K562 (cell line): ENCODE measurements around the gene NR0B2.

Experiments
- BHLHE40 ChIP-seq: IDR thresholded peaks from 2 replicates; pipeline ENCODE4 v1.6.1; 2011; ENCODE audit warnings: low read length, improper control_type of control experiment
- CREM ChIP-seq: IDR thresholded peaks from 2 replicates; pipeline ENCODE4 v1.6.1; 2014; ENCODE audit warnings: antibody characterized with exemption, low read depth
- FOXA1 ChIP-seq: fragments of 450-650 bp; IDR thresholded peaks from 2 replicates; pipeline ENCODE4 v1.6.1; 2016; ENCODE audit warnings: mild to moderate bottlenecking, borderline replicate concordance
- GABPA ChIP-seq: fragments of 200-800 bp; sonication (Bioruptor generic); conservative IDR thresholded peaks from 2 replicates; pipeline ENCODE4 v1.6.1; 2016; ENCODE audit warnings: low read depth, missing genetic modification characterization, missing compliant biosample characterization
- MTA1 ChIP-seq: fragments of 450-650 bp; IDR thresholded peaks from 2 replicates; pipeline ENCODE4 v1.6.1; 2017; ENCODE audit warnings: borderline replicate concordance
- PHF8 ChIP-seq: fragments of 200-600 bp; sonication (generic); IDR thresholded peaks from 2 replicates; pipeline ENCODE4 v1.6.1; 2012; ENCODE audit warnings: mixed run types, mild to moderate bottlenecking, inconsistent platforms, low read length, moderate library complexity, borderline replicate concordance
- POLR2A ChIP-seq: fragments of 450-650 bp; conservative IDR thresholded peaks from 2 replicates; pipeline ENCODE4 v1.6.1; 2016
- PRPF4 ChIP-seq: fragments of 200-400 bp; formaldehyde crosslinking; IDR thresholded peaks from one replicate; pipeline ENCODE4 v1.6.1; 2017; ENCODE audit warnings: low read length, low read depth, mild to moderate bottlenecking; ENCODE audit not compliant: insufficient read depth, poor library complexity, severe bottlenecking
- TEAD1 ChIP-seq, 2 experiments: fragments of 450-650 bp in 1 of 2; sonication (generic) in 1 of 2; formaldehyde crosslinking; IDR thresholded peaks; 2 replicates each; pipeline versions ENCODE4 v1.4.0 to v1.8.0; 2020 to 2022; ENCODE audit warnings: mild to moderate bottlenecking in 2 of 2, missing genetic modification reagents in 1 of 2
- TF ChIP-seq, protein P1 (sequence below): fragments of 450-650 bp; IDR thresholded peaks from 2 replicates; pipeline ENCODE4 v1.6.1; 2016; ENCODE audit warnings: low read depth
- TF ChIP-seq, protein P2 (sequence below), 3 experiments: IDR thresholded peaks in 2 of 3; conservative IDR thresholded peaks in 1 of 3; 2 replicates each; pipeline ENCODE4 v1.5.1; 2011 to 2012; ENCODE audit warnings: low read length in 3 of 3, mild to moderate bottlenecking in 3 of 3, control low read depth in 2 of 3, improper control_type of control experiment in 1 of 3, inconsistent platforms in 1 of 3, low read depth in 1 of 3, mixed read lengths in 1 of 3, moderate library complexity in 1 of 3; ENCODE audit not compliant: insufficient read depth in 2 of 3

DNA sequence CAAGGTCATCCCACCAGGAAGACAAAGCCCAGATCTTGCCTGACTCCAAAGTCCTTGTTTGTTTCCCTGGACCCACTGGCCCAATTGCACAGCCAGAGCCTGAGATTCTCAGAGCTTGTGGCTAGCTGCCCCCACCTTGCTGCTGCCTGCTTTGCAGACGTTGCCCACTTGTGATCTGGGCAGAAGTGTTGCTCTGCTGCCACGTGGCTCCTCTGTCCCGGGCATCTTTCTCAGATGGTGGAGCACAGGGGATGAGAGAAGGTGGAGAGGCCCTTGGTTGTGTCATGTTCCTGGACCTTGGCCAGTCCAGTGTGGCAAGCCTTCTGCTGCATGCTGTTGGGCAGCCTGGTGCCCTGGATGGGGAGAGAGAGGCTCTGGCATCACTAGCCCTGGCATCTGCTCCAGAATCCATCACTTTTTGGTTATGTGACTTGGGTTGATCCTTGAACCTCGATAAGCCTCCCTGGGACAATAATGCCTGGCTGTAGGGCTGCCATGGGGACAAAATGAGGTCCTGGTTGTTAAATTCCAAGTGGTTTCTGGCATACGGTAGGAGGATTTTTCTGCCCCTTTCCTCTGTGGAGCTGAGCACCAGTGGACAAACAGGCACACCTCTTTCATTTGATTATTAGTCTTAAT, 1.5 kb upstream of the NR0B2 start:
- TF ChIP-seq PRPF4 (no peak), MTA1 (no peak), FOXA1 (no peak), POLR2A (no peak), TEAD1 (CRISPR knock-in tag; IDR thresholded peaks at IDR 0.05) (no peak), BHLHE40 (no peak), PHF8 (no peak), CREM (no peak), GABPA (no peak)
- TF ChIP-seq, protein P1, sequence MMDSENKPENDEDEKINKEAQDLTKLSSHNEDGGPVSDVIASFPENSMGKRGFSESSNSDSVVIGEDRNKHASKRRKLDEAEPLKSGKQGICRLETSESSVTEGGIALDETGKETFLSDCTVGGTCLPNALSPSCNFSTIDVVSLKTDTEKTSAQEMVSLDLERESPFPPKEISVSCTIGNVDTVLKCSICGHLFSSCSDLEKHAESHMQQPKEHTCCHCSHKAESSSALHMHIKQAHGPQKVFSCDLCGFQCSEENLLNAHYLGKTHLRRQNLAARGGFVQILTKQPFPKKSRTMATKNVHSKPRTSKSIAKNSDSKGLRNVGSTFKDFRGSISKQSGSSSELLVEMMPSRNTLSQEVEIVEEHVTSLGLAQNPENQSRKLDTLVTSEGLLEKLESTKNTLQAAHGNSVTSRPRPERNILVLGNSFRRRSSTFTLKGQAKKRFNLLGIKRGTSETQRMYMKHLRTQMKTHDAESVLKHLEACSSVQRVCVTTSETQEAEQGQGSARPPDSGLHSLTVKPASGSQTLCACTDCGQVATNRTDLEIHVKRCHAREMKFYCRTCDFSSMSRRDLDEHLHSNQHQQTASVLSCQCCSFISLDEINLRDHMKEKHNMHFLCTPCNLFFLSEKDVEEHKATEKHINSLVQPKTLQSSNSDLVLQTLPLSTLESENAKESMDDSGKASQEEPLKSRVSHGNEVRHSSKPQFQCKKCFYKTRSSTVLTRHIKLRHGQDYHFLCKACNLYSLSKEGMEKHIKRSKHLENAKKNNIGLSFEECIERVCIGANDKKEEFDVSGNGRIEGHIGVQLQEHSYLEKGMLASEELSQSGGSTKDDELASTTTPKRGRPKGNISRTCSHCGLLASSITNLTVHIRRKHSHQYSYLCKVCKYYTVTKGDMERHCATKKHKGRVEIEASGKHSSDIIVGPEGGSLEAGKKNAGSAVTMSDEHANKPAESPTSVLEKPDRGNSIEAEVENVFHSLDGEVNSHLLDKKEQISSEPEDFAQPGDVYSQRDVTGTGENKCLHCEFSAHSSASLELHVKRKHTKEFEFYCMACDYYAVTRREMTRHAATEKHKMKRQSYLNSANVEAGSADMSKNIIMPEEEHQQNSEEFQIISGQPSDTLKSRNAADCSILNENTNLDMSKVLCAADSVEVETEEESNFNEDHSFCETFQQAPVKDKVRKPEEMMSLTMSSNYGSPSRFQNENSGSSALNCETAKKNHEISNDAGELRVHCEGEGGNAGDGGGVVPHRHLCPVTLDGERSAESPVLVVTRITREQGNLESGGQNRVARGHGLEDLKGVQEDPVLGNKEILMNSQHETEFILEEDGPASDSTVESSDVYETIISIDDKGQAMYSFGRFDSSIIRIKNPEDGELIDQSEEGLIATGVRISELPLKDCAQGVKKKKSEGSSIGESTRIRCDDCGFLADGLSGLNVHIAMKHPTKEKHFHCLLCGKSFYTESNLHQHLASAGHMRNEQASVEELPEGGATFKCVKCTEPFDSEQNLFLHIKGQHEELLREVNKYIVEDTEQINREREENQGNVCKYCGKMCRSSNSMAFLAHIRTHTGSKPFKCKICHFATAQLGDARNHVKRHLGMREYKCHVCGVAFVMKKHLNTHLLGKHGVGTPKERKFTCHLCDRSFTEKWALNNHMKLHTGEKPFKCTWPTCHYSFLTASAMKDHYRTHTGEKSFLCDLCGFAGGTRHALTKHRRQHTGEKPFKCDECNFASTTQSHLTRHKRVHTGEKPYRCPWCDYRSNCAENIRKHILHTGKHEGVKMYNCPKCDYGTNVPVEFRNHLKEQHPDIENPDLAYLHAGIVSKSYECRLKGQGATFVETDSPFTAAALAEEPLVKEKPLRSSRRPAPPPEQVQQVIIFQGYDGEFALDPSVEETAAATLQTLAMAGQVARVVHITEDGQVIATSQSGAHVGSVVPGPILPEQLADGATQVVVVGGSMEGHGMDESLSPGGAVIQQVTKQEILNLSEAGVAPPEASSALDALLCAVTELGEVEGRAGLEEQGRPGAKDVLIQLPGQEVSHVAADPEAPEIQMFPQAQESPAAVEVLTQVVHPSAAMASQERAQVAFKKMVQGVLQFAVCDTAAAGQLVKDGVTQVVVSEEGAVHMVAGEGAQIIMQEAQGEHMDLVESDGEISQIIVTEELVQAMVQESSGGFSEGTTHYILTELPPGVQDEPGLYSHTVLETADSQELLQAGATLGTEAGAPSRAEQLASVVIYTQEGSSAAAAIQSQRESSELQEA: no peak
- TF ChIP-seq, protein P2, sequence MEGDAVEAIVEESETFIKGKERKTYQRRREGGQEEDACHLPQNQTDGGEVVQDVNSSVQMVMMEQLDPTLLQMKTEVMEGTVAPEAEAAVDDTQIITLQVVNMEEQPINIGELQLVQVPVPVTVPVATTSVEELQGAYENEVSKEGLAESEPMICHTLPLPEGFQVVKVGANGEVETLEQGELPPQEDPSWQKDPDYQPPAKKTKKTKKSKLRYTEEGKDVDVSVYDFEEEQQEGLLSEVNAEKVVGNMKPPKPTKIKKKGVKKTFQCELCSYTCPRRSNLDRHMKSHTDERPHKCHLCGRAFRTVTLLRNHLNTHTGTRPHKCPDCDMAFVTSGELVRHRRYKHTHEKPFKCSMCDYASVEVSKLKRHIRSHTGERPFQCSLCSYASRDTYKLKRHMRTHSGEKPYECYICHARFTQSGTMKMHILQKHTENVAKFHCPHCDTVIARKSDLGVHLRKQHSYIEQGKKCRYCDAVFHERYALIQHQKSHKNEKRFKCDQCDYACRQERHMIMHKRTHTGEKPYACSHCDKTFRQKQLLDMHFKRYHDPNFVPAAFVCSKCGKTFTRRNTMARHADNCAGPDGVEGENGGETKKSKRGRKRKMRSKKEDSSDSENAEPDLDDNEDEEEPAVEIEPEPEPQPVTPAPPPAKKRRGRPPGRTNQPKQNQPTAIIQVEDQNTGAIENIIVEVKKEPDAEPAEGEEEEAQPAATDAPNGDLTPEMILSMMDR (IDR thresholded peaks at IDR 0.05 in 2 of 3, conservative IDR thresholded peaks at IDR 0.05 in 1 of 3; ENCODE audit: insufficient read depth in 2 of 3, low read depth in 1 of 3, low read length in 3 of 3): no peak
